Left renal cortex interstitium (tissue), 4 donors: ENCODE data around the gene PRPSAP1. TPM values are rescaled to one million over a fixed set of nuclear protein-coding genes. Genes with fewer than 3 reads are reported as not detected.

Source experiments
- DNase-seq, 4 donors: peaks; one replicate each; pipeline ENCODE4 v3.0.0-alpha.2; 2013; ENCODE audit warnings: low read depth in 4 of 4, low spot score in 2 of 4, missing footprints in 1 of 4
- polyA plus RNA-seq, 4 donors: library from polyadenylated mRNA; unstranded; fragments of 120-200 nt; gene quantifications; one replicate each; pipeline ENCODE4 v1.2.1, GENCODE V29; 2013; ENCODE audit not compliant: insufficient read length in 4 of 4

Gene PRPSAP1
- 10 to 100 TPM; 73.8 to 91.2 (median 80.6) TPM for polyA plus RNA-seq

GRCh38 chr17:76353599-76354316, at the start of gene PRPSAP1:
TSS of gene PRPSAP1 (minus strand) at chr17:76353916. CDS start at chr17:76353703, 213 bp downstream.
- peak; percentile 89 to 96 (median 90) for DNase-seq

- DNase-seq: no peak
These were observed 49.0 kb upstream of the PRPSAP1 start for GRCh38 chr17:76402711-76403110.

DNA sequence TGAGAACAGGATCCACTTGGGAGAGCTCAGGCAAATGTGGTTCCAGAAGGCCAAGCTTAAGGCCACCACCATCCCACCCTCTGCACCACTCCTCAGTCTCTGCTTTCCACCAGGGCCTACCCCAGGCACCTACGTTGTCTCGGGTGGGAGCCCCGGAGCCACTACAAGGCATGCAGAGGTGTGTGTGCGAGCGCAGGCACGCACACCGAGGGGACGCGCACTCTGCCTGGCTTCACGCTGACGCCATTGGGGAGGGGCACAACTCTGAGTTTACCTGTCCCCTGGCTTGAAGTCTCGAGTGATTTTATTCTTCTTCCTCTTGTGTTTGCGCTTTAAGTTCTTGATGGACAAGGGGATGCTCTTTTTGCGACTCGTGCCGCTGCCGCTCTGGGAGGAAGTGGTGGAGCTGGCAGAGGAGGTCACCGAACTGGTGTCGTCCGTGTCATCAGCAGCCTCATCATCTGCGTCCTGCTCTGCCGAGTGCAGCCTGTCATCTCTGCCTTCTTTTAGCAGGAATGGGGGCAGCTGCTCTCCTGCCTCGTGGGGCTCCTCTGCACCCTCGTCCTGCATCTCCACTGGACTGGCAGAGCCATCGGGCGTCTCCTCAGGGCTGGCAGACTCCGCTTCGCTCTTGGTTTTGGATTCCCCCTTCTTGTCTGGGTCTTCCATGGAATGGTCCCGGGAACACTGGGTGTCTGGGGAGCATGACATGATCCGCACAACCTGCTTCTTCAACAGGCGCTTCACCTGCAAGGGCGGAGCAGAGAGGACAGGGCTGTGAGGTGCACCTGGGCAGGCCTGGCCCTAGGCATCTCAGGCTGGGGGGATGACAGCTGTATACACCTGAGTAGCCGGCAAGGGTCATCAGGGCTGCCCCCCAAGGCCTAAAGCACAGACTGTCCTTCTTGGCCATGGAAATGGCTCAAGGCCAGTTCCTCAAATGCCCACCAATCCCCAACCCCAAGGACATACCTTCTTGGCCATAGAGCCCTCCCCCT, 45.8 kb upstream of the PRPSAP1 start:
- DNase-seq: no peak

GRCh38 chr17:76398523-76399174, 44.9 kb upstream of the PRPSAP1 start:
- no peak for DNase-seq

DNA sequence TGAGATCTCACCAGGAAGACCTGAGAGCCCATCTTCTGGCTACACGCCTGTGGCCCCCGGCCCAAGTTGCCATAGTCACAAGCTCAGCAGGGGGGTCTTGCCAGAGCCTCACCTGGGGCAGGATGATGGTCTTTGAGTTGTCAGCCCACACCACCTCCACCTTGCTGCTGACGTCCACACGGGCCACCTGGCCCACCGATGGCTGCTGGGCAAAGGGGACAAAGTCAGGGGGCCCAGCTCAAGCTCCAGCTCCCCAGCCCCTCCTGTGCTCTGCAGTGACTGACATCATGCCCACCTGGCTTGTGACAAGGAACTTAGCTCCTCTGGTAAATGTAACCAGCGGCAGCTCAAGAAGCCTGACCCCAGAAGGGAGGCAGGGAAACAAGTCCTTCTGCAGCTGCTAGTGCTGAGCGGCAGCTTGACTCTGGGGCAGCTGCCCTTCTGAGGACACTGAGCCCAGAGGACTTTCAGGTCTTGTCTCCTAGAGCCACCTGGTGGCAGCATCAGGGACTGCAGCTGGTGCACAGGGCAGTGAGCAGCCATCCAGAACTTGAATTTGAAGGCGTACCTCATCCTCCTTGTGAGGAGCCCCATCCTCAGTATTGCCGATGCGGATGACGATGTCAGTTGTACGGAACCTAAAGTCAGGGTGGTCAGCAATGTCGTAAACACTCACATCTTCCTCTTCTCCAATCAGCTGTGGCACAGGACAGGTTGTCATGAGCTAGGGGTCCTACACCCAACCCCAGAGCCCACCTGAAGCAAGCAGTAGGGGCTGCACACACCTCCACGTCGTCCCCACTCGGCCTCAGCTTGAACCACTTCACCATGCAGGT, 44.2 kb upstream of the PRPSAP1 start:
- peak in 2 of 4 donors; percentile 67 to 86 for DNase-seq

DNA sequence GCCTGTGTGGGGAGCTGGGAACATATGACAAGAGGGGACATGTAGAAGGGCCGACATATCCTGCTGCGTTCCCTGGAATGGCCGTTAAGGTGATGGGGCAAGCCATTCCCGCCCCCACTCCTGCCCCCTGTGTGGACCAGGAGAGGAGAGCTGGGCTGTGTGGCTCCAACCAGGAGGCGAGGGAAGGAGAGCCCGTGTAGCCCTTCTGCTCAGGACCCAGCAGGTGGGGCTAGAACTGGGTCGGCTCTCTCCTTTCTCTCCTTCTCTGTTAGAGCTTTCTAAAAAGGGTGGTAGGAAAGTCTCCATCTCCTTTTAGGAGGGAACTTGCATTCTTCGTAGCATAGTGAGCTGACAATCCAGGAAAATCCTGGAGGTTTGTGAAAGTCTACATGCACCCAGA, 43.5 kb upstream of the PRPSAP1 start:
- DNase-seq: no peak

GRCh38 chr17:76395980-76396379, 42.3 kb upstream of the PRPSAP1 start:
- DNase-seq: no peak

- no peak for DNase-seq
These were observed 40.5 kb upstream of the PRPSAP1 start for GRCh38 chr17:76394166-76394565.

DNA sequence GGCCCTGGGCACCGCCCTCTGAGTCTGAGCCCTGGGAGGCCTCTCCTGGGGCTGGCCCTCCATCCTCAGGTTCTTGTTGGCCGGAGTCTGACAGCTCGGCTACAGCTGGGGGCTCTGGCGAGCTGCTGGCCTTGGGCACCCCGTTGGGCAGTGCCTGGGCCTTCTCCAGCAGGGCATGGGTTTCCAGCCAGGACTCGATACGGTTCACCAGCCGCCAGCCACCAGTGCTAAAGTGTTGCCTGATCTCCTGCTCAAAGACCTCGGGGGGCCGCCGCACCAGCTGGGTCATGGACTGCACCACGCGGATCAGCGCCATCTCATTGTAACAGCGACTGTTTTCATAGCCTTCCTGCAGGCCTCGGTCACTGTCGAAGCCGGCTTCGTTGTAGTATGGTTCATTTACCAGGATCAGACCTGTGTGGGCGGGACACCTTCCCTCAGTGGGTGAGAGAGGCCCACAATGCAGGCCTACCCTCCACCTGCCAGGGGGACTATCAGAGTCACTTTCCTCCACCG, 37.5 kb upstream of the PRPSAP1 start:
- DNase-seq: no peak

DNA sequence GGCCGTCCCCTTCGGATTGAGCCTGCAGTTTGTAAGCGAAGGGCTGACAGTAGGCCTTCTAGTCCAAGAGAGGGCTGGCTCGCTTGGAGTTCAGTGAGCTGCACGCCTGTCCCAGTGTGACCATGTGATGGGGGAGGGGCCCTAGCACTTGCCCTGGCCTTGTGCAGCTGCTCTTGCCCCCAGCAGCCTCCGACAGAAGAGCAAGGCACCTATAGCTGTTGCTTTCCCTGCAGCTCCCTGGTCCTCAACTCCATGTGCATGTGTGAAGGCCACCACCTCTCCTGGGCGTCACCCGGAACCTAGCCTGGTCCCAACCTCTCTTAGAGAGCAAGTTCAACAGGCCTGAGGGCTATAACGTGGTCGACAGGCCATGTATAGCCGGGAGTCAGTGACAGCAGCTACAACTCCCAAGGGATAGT, 36.3 kb upstream of the PRPSAP1 start:
- no peak for DNase-seq

GRCh38 chr17:76388966-76389888, 35.5 kb upstream of the PRPSAP1 start:
- DNase-seq: no peak

DNA sequence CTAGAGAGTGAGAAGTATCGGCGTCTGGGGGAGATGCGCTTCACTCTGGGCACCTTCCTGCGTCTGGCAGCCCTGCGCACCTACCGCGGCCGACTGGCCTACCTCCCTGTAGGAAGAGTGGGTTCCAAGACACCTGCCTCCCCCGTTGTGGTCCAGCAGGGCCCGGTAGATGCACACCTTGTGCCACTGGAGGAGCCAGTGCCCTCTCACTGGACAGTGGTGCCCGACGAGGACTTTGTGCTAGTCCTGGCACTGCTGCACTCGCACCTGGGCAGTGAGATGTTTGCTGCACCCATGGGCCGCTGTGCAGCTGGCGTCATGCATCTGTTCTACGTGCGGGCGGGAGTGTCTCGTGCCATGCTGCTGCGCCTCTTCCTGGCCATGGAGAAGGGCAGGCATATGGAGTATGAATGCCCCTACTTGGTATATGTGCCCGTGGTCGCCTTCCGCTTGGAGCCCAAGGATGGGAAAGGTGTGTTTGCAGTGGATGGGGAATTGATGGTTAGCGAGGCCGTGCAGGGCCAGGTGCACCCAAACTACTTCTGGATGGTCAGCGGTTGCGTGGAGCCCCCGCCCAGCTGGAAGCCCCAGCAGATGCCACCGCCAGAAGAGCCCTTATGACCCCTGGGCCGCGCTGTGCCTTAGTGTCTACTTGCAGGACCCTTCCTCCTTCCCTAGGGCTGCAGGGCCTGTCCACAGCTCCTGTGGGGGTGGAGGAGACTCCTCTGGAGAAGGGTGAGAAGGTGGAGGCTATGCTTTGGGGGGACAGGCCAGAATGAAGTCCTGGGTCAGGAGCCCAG, 33.5 kb upstream of the PRPSAP1 start:
- DNase-seq: no peak

- no peak for DNase-seq
These were observed 32.4 kb upstream of the PRPSAP1 start for GRCh38 chr17:76385892-76386786.

GRCh38 chr17:76384987-76385891, 31.5 kb upstream of the PRPSAP1 start:
- no peak for DNase-seq

DNA sequence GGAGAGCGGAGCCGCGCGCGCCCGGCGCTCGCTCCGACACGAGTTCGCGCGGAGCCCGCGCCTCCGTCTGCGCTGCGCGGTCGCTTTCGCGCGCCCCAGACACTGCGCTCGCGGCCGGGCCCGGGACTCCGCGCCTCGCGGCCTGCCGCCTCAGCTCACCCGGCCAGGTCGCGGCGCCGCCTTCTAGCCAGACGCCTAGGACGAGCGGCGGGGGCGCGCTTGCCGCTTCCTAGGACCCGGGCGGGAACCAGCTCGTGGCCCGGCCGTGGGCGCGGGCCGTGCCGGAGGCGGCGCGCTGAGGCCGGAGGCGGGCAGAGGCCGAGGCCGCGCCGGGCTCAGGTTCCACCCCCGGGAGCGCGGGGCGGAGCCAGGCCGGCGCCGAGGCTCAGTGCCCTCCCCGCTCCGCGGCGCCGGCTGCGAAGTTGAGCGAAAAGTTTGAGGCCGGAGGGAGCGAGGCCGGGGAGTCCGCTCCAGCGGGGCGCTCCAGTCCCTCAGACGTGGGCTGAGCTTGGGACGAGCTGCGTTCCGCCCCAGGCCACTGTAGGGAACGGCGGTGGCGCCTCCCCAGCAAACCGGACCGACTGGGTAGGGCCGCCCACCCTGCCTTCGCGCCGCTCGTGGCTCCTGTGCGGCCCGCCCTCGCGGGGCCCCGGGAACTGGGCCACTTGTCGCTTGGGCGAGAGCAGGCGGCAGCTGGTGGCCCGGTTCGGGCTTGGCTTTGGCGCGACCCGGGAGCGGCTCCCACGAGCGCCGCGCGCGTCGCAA, 30.7 kb upstream of the PRPSAP1 start, which contains the start of gene SPHK1:
Gene SPHK1, plus strand, starts transcription at position 388 of the 765 bp plus-strand sequence. CDS start 1,036 bp downstream, outside the sequence.
- no peak for DNase-seq
